ENCODE results near the gene RGMA. TPM values are rescaled to one million over a fixed set of nuclear protein-coding genes. Genes with fewer than 3 reads are reported as not detected.

Gene RGMA
- total RNA-seq, 4 donors from 2014 or later = 5.4 to 14.5 (median 11.0) TPM

DNA sequence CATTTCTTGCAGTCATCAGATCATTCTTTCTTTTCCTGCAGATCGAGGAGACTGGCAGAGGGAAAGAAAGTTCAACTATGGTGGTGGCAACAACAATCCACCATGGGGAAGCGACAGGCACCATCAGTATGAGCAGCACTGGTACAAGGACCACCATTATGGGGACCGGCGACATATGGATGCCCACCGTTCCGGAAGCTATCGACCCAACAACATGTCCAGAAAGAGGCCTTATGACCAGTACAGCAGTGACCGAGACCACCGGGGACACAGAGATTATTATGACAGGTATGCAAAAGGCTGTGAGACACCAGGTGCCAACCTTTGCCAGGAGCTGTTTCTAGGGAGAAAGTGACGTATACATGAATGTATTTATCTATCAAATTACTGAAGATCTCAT is 69.0 kb downstream of the RGMA start:
- TF ChIP-seq, protein P1, sequence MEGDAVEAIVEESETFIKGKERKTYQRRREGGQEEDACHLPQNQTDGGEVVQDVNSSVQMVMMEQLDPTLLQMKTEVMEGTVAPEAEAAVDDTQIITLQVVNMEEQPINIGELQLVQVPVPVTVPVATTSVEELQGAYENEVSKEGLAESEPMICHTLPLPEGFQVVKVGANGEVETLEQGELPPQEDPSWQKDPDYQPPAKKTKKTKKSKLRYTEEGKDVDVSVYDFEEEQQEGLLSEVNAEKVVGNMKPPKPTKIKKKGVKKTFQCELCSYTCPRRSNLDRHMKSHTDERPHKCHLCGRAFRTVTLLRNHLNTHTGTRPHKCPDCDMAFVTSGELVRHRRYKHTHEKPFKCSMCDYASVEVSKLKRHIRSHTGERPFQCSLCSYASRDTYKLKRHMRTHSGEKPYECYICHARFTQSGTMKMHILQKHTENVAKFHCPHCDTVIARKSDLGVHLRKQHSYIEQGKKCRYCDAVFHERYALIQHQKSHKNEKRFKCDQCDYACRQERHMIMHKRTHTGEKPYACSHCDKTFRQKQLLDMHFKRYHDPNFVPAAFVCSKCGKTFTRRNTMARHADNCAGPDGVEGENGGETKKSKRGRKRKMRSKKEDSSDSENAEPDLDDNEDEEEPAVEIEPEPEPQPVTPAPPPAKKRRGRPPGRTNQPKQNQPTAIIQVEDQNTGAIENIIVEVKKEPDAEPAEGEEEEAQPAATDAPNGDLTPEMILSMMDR (IDR thresholded peaks at IDR 0.05; ENCODE audit: low read depth) = no peak

DNA sequence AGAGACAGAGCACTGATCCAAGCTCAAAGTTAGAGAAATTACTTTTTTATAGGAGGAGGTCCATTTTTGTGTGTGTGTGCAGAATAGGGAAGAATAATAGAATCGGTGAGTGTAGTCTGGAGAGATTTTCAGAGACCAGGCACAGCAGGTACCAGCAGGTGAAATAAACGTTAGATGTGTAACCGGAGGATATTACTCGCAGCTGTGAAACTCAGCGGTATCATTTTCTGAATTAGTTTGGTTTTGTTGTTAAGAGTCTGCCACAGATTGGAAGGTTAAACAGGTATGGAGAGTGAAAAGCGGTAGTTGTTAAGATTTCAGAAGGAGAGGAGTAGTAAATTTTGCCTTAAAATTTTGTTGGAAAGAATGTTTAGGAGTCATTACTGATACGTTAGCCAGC is 69.9 kb downstream of the RGMA start:
- TF ChIP-seq, protein P1 (IDR thresholded peaks at IDR 0.05; ENCODE audit: low read depth) = no peak

- TF ChIP-seq, protein P1 (IDR thresholded peaks at IDR 0.05; ENCODE audit: low read depth) = no peak
These were observed 70.4 kb downstream of the RGMA start for GRCh38 chr15:93018574-93018973.

GRCh38 chr15:93017526-93017925 is 71.5 kb downstream of the RGMA start:
- TF ChIP-seq, protein P1 (IDR thresholded peaks at IDR 0.05; ENCODE audit: low read depth) = no peak

GRCh38 chr15:93012786-93013185 is 76.2 kb downstream of the RGMA start:
- TF ChIP-seq, protein P1 (IDR thresholded peaks at IDR 0.05; ENCODE audit: low read depth) = no peak

DNA sequence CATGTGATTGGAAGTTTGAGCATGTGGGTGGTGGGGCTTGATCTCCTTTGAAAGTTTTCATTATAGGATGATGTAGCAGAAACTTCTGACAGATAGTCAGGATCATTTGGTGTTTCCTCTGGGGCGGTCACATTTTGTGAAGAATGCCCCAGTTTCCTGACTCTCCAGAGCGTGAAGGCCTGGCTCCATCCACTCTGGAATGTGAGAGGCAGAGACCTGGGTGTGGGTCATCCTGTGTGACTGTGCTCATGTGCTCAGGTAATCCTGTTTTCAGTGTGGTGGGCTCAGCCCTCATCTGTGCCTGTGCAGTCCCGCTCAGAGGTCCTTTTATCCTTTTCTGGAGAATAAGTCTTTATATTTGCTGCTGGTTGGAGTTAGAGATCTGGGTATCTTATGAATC is 81.0 kb downstream of the RGMA start:
- TF ChIP-seq, protein P1 (IDR thresholded peaks at IDR 0.05; ENCODE audit: low read depth) = no peak

- TF ChIP-seq, protein P1 (IDR thresholded peaks at IDR 0.05; ENCODE audit: low read depth) = no peak
These were observed 83.9 kb downstream of the RGMA start for GRCh38 chr15:93005133-93005532.

Measured in subcutaneous adipose tissue (tissue), 4 donors.